Middle frontal gyrus (tissue), 1 donor: Measurements from ENCODE around the gene ALKBH3.

Experiments used
- DNase-seq: peaks from one replicate; pipeline ENCODE4 v3.0.0-alpha.2; 2015; ENCODE audit warnings: low spot score; ENCODE audit errors: extremely low spot score

ALKBH3 gene

GRCh38 chr11:43937434-43938411, 57.1 kb downstream of the ALKBH3 start:
- DNase-seq = no peak

GRCh38 chr11:43941257-43941994, 60.8 kb downstream of the ALKBH3 start:
- DNase-seq = no peak

- no peak for DNase-seq
These were observed 62.2 kb downstream of the ALKBH3 start for GRCh38 chr11:43942662-43943371.

GRCh38 chr11:43943372-43943930, 62.8 kb downstream of the ALKBH3 start:
- DNase-seq = no peak

GRCh38 chr11:43943931-43944751, 63.5 kb downstream of the ALKBH3 start:
- DNase-seq = no peak

- no peak for DNase-seq
These were observed 64.2 kb downstream of the ALKBH3 start for GRCh38 chr11:43944761-43945311.

- no peak for DNase-seq
These were observed 66.4 kb downstream of the ALKBH3 start for GRCh38 chr11:43947003-43947500.

GRCh38 chr11:43947815-43948214, 67.2 kb downstream of the ALKBH3 start:
- DNase-seq = no peak

GRCh38 chr11:43948341-43949225, 68.0 kb downstream of the ALKBH3 start:
- DNase-seq = no peak

- no peak for DNase-seq
These were observed 69.8 kb downstream of the ALKBH3 start for GRCh38 chr11:43950311-43950855.

- no peak for DNase-seq
These were observed 70.6 kb downstream of the ALKBH3 start for GRCh38 chr11:43951231-43951630.

- no peak for DNase-seq
These were observed 71.4 kb downstream of the ALKBH3 start for GRCh38 chr11:43952020-43952400.

GRCh38 chr11:43952401-43953342, 72.0 kb downstream of the ALKBH3 start:
- no peak for DNase-seq

- DNase-seq = no peak
These were observed 72.9 kb downstream of the ALKBH3 start for GRCh38 chr11:43953521-43953920.

- DNase-seq = no peak
These were observed 73.6 kb downstream of the ALKBH3 start for GRCh38 chr11:43954241-43954640.

GRCh38 chr11:43955381-43956118, 74.9 kb downstream of the ALKBH3 start:
- no peak for DNase-seq

GRCh38 chr11:43957571-43957970, 76.9 kb downstream of the ALKBH3 start:
- DNase-seq = no peak
